Ramos (cell line): ENCODE data around the gene OLFML2B.
"Not testable (repeated sequence)": the region's sequence is repeated elsewhere in the genome, so short reads cannot be mapped to it uniquely, and the experiment has no call there.

Experiments used
- in situ Hi-C: fragments of 300-500 bp; cut with MboI; formaldehyde crosslinking; loops from one replicate; pipeline ENCODE4 v1.14.3; 2022; ENCODE audit warnings: low sequenced_read_pairs; ENCODE audit not compliant: unreplicated experiment

OLFML2B gene

DNA sequence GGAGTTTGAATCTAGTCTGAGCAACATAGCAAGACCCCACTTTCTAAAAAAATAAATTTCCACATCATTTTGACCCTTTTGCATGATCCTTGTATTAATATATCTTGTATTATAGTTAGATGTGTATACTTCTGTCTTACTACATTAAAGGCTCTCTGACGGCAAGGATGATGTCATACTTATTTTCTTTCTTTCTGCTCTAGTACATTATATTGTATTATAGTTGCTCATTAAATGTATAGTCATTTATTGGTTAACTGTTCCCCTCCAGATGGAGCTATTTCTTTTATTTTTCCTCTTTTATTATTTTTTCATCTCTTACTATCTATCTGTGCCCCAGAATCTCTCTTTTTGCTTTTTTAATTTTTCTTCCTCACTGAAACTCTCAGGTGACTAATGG, 15.0 kb upstream of the OLFML2B start:
- in situ Hi-C loops: no loop called here

DNA sequence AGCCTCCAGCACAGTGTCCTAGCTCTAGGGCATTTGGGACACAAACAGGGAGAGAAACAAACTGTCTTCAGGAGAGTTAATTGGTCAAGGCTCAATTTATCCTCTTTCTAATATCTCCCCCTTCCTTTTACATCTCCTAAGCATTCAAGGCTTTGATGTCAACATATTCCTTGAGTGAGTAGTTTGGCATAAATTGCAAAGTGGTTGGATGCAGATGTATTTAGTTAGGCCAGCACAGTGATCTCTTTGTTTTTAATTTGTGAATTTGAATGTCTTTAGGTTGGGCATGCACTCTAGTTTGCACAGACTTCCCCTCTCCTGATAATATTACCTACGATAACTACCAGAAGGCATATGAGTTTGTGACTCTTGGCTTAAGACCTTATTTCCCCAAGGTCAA, 12.5 kb upstream of the OLFML2B start:
- in situ Hi-C loops: no loop called here

DNA sequence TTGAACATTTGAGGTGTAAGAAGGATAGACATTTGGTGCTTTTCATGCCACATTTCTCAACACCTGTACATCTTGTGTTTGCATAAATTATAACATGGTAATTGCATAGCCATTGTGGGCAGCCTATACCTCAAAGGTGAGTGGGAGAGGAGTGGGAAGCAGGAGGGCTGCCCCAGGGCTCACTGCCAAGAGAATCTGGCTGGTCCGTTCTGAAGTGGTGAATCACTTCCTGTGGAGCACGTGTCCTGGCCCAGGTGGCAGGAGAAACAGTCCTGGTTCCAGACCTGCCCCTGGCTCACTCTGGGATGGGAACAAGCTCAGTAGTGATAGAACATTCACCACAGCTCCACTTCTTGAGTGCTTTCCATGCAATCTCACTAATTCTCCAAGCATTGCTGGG, 11.6 kb upstream of the OLFML2B start:
- in situ Hi-C loops: no loop called here

DNA sequence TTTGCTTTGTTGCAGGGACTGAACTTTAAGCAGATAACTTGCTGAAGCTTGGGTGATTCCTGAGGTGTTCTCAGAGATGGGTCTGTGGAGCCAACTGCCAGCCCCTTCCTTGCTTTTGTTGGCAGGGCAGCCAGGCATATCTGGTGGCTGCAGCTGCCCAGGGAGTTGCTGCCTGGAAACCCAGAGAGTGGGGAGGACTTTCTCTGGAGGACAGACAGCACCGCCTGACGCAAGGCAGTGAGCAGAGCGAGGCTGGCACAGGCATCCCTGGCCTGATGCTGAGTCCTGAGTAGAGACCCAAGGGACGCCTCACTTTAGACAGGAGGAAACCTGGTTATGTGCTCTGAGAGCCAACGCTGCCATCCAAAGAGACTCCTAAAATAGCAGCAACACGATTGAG, 9.8 kb upstream of the OLFML2B start:
- in situ Hi-C loops: no loop called here

DNA sequence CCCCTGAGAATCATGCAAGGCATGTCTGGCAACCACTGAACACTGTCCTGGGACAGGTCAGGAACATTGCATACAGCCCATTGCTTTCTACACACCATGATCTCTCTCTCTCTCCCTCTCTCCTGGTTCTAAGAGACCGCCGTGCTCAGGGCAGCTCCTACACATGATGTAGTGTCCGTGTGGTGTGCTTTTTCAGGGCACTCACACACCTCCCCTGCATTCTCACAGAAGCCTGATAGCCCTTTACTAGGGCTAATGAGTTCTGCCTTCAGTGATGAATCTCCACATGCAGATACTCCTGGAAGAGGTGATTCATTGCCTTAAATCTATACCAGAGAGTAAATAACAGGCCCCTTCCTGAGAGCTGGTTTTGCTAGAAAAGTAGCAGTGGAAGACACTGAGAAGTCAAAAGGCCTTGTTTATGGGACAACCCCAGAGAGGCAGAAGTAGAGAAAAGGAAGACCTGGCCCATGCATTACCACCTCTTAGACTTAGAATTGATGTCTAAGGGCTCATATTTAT, 7.2 kb upstream of the OLFML2B start:
- in situ Hi-C loops: no loop called here

DNA sequence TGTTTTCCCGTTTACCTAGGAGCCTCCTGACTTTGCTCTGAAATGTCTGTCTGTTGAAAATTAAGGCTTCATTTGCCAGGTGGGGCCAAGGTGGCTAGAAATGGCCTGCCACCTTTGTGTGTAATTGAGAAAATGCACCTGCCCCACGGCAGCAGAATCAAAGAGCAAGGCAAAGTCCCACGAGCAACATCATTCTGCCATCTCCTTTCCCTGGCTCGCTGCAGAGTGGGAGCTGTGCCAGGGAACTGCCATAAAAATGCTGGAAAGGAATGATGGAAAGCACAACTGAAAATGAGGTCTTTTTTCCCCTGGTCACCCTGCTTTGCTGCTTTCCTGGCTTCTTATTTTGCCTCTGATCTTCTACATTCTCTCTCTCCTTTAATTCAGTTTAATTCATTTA, 5.5 kb upstream of the OLFML2B start:
- in situ Hi-C loops: no loop called here

DNA sequence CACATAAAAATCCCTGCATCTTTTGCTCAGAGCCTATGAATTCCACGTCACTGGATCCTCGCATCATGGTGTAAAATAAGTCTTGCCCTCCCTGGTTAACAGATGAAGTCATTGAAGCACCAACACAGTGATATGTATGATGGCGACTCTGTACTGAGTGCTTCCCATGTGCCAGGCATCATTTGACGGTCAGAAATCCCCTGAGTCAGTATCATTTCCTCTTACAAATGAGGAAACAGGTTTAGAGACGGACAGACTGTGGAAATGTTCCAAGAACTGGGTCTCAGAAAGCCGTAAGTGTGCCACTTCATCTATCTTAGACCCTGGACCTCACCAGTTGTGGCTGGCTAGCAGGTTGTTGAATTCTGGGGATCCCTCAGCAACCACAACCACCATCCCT, 5.1 kb upstream of the OLFML2B start:
- in situ Hi-C loops: no loop called here

DNA sequence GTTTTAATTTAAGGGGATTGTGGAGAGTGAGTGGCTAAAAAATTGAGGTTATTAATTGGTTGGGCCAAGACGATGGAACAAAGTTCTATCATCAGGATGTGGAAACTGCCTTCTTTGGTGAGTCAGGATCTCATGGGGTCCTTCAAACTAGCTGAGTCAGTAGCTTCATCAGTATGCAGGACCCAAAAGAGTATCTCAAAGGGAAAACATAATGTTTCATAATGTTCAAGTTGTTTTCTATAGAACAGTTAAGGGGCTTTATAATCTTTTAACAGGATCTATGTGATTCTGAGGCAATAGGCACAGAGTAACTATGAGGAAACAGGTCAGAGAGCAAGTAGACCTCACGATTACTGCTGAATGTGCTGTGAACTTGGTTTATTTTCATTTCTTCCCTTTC, 3.2 kb upstream of the OLFML2B start:
- in situ Hi-C loops: no loop called here

DNA sequence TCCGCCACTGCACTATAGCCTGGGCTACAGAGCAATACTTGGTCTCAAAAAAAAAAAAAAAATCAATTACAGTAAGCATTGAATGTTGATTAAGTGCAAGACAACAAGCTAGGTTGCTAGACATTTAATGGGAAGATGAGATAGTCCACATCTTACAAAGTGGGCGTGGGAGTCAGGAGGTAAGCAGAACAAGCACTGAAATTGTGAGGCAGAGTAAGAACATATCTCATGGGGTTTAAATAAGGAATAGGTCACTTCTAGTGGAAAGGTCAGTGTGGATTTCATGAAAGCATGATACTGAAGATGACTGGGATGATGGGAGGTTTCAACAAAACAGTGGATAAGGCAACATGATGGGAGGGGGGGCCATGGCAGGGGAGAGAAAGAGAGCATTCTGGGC, 1.9 kb upstream of the OLFML2B start:
- in situ Hi-C loops: no loop called here

DNA sequence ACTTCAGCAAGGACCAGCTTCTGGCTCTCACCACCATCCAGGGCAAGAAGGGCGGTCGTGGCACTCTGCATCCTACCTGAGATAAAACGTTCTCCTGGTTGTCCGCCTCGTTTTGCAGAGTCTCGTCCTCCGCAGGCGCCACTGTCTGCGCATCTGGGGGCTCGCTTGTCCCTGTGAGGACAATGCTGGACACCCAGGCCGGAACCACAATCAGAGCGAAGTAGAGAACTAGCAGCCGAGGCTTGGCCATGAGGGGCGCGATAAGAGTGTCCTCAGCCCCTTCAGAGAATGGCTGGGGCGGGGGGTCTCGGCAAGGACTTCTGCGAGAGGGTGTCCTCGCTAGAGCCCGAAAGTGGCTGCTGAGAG, 505 bp downstream of the OLFML2B start:
- in situ Hi-C loops: no loop called here

DNA sequence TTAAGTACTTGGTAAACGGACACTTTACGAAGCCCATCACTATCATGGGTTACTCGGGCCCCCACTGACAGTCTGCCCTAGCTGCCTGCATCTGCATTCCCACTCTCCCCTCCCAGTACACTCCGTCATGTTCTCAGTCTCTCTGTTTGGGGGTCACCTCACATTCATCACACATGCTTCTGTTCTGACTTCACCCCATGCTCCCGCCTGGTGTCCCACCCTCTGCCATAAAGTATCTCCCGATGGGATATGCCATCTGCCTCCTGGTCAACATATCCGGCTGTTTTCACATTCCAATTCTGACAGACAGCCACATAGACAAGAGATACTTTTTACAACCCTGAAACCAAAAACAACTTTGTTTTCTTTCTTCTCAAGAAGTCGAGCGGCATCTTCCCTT, 1.0 kb downstream of the OLFML2B start:
- in situ Hi-C loops: no loop called here

DNA sequence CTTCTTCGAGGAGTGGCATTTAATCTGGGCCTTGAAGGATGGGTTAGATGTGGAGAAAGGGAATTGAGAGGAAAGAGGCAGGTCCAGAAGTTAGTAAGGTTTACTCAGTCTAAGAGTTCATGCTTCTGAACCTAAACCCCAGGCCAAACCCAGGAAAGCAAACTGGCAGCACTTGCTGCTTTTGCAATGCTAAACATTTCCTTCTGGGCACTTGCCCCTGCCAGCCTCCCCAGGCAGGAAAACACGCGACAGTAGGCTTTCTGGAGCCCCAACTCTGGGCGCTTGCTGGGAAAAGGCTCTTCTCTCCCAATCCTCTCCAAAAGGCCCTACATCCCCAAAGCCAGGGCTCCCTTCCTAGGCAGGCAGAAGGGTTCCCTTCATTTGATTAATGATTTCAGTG, 2.5 kb downstream of the OLFML2B start:
- in situ Hi-C loops: no loop called here

DNA sequence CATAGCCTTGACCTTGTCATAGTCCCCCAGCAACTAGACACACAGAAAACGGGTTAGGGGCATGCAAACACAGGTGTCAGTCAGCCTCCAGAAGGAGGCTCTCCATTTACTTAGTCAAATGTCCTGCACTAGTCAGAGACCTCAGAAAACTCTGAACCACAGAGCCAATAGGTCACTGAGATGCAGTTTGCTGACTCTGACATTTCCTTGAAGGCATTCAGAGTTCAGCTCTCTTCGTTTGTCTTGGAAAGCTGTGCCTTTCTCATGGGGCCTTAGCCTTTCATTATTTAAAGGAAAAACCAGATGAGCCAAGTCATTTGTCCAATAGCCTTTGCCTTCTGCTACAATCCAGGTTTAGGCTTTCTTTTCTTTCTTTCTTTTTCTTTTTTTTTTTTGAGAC, 3.5 kb downstream of the OLFML2B start:
- in situ Hi-C loops: no loop called here

DNA sequence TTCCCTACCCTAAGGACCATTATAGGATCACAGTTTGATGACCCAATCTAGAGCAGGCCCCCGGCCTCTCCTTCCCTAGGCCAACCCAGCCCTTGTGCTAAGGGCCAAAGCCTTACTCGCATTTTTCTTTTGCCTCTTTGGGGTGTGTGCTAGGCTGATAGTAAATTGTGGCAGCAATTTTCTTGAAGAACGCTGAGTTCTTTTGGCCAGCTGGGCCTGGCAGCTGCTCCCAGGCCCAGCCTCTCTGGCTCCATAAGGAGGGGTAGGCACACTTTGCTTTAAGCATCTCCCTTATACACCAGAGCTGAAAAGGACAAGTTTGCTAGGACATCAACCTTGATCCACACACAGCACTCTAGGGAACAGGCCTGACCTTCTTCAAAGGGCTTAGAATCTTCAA, 4.2 kb downstream of the OLFML2B start:
- in situ Hi-C loops: no loop called here

DNA sequence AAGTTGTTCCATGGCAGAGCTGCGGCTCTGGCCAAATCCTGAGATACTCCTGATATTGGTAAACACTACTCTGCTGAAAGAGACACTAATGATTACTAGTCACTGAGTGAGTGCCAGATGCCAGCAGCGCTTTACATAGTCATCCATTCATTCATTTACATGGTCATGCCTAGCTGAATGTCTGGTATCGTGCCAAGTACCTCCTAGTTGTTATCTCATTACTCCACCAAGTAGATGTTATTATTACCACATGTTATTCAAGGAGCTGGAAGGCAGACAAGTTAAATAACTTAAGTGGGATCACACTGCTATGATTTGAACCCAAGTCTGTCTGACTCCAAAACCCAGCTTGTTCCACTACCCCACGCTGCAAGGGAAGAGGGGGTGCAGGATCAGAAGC, 4.7 kb downstream of the OLFML2B start:
- in situ Hi-C loops: no loop called here

DNA sequence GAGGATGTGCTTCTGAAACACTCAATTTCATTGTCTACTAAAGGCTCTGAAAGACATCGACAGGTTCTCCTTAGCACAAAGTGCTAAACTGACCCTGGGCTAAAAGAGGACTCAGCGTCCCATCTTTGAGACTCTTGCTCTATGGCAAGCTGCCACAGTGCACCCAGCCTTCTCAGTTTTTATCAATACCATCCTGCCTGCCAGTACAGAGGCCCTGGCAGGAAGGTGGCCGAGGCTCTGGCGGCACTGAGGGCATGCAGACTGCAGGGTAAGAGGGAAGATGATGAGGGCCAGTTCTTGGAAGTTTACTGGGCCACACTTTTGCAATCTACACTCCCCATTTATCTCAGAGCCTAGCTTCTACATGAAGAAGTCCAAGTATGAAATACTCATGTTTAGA, 5.3 kb downstream of the OLFML2B start:
- in situ Hi-C loops: no loop called here

DNA sequence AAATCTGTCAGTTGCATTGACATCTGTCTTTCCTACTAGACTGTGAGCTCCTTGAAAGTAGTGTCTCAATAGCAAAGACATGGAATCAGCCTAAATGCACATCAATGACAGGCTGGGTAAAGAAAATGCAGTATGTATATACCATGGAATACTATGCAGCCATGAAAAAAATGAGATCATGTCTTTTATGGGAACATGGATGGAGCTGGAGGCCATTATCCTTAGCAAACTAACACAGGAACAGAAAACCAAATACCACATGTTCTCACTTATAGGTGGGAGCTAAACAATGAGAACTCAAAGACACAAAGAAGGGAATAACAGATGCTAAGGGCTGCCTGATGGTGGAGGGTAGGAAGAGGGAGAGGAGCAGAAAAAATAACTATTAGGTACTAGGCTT, 5.9 kb downstream of the OLFML2B start:
- in situ Hi-C loops: not testable (repeated sequence)

DNA sequence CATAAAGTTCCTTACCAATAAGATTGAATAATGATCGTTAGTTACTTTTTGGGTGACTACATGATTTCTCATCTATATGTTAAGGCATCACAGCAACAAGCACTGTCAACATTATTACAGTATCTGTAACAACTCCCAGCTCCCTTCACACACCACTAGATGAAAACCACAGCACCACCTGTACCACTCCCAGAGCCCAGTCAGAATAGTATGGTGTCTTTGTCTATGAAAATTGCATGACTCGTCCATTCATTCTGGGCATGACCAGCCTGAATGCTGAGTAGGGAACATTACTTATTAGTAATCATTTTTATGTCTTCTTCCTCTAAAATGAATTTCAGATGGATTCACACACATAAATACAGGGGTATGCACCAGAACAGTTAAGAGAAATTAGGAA, 7.0 kb downstream of the OLFML2B start:
- in situ Hi-C loops: no loop called here

DNA sequence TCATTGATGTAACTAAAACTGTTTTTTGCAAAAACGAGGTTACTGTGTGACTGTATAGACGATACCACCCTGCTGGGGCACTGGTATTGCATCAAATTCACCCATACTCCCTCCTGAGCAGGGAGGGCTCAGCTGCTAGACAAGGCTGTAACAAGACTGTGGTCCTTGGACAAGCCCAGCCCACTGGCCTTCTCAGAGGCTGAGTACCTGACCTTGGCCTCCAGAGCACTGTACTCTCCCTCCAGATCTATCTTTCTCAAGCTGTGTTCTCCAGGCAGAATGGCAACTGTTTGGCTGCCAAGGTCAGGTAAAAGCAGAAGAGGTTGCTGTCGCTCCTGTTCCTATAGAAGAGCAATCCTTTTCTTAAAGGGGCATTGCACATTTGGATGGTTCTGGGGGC, 8.5 kb downstream of the OLFML2B start:
- in situ Hi-C loops: no loop called here

DNA sequence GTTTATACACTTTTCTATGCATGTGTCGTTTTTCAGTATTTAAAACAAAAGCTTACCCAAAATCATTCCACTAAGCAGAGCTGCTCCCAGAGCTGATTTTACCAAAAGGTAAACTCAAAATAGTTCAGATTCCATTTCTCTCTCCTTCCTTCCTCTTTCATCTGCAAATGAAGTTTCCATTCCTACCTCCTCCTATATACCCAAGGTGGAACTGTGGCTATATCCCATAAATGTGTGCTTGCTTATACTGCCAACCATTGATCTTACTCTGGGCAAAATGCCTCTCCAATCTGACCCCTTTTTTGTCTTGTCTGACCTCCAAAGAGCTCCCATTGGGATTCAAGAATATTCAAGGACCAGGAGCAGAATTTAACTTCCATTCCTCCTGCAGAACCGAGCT, 9.5 kb downstream of the OLFML2B start:
- in situ Hi-C loops: no loop called here

DNA sequence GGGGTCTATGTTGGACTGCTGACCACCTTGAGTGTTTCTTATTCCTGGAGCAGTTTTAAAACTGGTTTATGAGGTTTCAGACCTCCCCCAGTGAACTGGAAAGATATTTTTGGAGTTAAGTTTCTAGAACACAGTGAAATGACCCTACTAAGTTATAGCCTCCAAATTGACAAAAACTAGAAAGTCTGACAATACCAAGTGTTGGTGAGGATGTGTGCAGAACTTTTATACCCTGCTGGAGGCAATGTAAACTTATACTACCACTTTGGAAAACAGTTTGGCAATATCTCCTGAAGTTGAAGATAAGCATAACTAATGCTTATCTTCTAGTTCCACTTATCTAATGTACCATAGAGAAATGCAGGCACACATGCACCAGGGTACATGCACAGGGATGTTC, 10.4 kb downstream of the OLFML2B start:
- in situ Hi-C loops: no loop called here

DNA sequence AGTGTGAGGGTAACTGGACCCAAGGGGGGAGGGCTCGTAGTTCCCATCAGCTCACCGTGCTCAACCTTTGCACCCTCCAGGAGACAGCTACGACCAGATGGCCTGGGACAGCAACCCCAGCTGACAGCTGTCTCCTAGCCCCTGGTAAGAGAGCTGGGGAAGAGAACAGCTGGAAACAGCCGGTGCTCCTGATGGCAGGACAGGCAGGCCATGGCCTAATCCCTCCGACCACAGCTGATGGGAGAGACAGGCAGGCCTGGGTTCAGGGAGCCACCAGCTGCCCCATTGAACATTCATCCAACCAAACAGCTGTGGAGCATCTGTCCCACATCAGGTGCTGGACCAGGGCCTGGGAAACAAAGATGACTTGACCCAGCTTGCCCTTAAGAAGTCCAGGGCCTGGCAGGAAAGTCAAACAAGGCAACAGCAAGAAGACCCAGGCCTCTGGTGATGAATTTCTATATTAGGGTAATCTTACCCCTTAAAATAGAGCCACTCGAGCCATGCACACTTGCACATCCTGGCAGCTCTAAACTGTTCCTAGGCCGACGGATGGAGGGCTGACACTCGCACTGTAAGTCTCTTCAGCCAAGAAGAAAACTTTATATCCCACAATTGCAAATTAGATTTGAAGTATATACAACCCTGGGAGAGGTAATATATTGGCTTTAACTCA, 12.2 kb downstream of the OLFML2B start:
- in situ Hi-C loops: no loop called here

DNA sequence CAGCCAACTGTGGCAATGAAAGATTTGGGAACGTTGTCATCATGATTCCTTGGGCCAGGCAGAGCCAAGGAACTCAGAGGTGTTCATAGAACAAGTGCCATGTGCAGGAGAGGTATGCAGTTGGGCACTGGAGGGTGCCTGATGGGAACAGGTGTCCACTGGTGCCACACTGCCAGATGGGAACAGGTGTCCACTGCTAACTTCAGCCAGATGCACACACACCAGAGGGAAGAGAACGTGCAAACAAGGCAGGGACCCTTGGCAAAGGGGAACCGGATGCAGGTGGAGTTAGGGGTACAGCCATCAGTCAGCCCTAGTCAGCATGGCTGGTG, 13.5 kb downstream of the OLFML2B start:
- in situ Hi-C loops: no loop called here
